ENCODE data around the gene TGFBR3L. TPM values are rescaled to one million over a fixed set of nuclear protein-coding genes. Genes with fewer than 3 reads are reported as not detected.

The TGFBR3L gene
- total and polyA plus RNA-seq, 2 of the 13 experiments (the other 11 are each of a cell fraction or from before 2014, with no cell fraction given) = 0.20 to 1.0 TPM

DNA sequence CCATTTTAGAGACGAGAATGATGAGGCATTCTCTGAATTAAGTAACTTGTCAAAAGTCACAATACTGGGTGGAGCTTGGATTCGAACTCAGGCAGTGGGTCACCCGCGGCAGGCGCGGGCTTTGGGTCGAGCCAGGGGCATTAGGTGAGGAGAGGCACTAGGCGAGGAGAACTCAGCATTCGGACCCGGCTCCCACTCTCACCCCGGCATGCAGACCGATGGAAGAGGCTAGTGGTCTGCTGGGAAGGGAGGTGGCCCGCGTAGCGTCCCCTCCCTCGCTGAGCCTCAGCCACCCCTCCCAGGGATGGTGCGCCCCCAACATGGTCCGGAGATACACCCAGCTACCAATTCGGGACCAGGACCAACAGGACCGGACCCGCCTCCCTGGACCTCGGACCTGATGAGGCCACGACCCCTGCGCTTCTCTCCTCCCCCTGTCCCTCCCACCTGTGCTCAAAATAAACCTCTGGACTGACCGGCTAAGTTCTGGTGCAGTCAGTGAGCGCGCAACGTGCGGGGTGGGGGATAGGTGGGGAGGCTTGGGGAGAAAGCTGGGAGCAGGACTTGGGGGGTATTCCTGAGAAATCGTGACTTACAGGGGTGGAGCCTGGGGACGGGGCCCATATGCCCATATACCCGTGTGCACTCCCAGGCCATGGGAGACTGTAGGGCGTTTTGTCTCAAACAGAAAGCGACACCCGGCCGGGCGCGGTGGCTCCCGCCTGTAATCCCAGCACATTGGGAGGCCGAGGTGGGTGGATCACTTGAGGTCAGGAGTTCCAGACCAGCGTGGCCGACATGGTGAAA lies 4.2 kb downstream of the TGFBR3L start (continued):
- TF ChIP-seq, protein P1, sequence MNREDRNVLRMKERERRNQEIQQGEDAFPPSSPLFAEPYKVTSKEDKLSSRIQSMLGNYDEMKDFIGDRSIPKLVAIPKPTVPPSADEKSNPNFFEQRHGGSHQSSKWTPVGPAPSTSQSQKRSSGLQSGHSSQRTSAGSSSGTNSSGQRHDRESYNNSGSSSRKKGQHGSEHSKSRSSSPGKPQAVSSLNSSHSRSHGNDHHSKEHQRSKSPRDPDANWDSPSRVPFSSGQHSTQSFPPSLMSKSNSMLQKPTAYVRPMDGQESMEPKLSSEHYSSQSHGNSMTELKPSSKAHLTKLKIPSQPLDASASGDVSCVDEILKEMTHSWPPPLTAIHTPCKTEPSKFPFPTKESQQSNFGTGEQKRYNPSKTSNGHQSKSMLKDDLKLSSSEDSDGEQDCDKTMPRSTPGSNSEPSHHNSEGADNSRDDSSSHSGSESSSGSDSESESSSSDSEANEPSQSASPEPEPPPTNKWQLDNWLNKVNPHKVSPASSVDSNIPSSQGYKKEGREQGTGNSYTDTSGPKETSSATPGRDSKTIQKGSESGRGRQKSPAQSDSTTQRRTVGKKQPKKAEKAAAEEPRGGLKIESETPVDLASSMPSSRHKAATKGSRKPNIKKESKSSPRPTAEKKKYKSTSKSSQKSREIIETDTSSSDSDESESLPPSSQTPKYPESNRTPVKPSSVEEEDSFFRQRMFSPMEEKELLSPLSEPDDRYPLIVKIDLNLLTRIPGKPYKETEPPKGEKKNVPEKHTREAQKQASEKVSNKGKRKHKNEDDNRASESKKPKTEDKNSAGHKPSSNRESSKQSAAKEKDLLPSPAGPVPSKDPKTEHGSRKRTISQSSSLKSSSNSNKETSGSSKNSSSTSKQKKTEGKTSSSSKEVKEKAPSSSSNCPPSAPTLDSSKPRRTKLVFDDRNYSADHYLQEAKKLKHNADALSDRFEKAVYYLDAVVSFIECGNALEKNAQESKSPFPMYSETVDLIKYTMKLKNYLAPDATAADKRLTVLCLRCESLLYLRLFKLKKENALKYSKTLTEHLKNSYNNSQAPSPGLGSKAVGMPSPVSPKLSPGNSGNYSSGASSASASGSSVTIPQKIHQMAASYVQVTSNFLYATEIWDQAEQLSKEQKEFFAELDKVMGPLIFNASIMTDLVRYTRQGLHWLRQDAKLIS (CRISPR knock-in tag; IDR thresholded peaks at IDR 0.05) = 0 out of 2 replicates have a peak, but pooled peaks have one; percentile 46
- no peak for TF ChIP-seq AHR (CRISPR knock-in tag; IDR thresholded peaks at IDR 0.05)
- no peak for TF ChIP-seq NONO (IDR thresholded peaks at IDR 0.05)
- TF ChIP-seq NONO (CRISPR knock-in tag; conservative IDR thresholded peaks at IDR 0.05) = peak; percentile 78; the same call in 1 of the 2 replicates
- TF ChIP-seq, protein P2, sequence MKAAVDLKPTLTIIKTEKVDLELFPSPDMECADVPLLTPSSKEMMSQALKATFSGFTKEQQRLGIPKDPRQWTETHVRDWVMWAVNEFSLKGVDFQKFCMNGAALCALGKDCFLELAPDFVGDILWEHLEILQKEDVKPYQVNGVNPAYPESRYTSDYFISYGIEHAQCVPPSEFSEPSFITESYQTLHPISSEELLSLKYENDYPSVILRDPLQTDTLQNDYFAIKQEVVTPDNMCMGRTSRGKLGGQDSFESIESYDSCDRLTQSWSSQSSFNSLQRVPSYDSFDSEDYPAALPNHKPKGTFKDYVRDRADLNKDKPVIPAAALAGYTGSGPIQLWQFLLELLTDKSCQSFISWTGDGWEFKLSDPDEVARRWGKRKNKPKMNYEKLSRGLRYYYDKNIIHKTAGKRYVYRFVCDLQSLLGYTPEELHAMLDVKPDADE (CRISPR knock-in tag; IDR thresholded peaks at IDR 0.05) = no peak
- peak; percentile 36; the same call in 1 of the 2 replicates for TF ChIP-seq TOE1 (CRISPR knock-in tag; IDR thresholded peaks at IDR 0.05)
- no peak for TF ChIP-seq ZBTB42 (CRISPR knock-in tag; IDR thresholded peaks at IDR 0.05)
- no peak for TF ChIP-seq KLF13 (CRISPR knock-in tag; IDR thresholded peaks at IDR 0.05)
- TF ChIP-seq, protein P3, sequence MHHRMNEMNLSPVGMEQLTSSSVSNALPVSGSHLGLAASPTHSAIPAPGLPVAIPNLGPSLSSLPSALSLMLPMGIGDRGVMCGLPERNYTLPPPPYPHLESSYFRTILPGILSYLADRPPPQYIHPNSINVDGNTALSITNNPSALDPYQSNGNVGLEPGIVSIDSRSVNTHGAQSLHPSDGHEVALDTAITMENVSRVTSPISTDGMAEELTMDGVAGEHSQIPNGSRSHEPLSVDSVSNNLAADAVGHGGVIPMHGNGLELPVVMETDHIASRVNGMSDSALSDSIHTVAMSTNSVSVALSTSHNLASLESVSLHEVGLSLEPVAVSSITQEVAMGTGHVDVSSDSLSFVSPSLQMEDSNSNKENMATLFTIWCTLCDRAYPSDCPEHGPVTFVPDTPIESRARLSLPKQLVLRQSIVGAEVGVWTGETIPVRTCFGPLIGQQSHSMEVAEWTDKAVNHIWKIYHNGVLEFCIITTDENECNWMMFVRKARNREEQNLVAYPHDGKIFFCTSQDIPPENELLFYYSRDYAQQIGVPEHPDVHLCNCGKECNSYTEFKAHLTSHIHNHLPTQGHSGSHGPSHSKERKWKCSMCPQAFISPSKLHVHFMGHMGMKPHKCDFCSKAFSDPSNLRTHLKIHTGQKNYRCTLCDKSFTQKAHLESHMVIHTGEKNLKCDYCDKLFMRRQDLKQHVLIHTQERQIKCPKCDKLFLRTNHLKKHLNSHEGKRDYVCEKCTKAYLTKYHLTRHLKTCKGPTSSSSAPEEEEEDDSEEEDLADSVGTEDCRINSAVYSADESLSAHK (CRISPR knock-in tag; IDR thresholded peaks at IDR 0.05; ENCODE audit: borderline replicate concordance) = no peak
- TF ChIP-seq, protein P4, sequence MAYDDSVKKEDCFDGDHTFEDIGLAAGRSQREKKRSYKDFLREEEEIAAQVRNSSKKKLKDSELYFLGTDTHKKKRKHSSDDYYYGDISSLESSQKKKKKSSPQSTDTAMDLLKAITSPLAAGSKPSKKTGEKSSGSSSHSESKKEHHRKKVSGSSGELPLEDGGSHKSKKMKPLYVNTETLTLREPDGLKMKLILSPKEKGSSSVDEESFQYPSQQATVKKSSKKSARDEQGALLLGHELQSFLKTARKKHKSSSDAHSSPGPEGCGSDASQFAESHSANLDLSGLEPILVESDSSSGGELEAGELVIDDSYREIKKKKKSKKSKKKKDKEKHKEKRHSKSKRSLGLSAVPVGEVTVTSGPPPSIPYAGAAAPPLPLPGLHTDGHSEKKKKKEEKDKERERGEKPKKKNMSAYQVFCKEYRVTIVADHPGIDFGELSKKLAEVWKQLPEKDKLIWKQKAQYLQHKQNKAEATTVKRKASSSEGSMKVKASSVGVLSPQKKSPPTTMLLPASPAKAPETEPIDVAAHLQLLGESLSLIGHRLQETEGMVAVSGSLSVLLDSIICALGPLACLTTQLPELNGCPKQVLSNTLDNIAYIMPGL (CRISPR knock-in tag; IDR thresholded peaks at IDR 0.05; ENCODE audit: borderline replicate concordance in 1 of 2, low read depth in 1 of 2) = peak in 1 of 2 experiments; percentile 36; a peak in 2 of 4 replicates
- no peak for TF ChIP-seq GLI4 (CRISPR knock-in tag; IDR thresholded peaks at IDR 0.05; ENCODE audit: borderline replicate concordance)
- TF ChIP-seq, protein P5, sequence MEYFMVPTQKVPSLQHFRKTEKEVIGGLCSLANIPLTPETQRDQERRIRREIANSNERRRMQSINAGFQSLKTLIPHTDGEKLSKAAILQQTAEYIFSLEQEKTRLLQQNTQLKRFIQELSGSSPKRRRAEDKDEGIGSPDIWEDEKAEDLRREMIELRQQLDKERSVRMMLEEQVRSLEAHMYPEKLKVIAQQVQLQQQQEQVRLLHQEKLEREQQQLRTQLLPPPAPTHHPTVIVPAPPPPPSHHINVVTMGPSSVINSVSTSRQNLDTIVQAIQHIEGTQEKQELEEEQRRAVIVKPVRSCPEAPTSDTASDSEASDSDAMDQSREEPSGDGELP (IDR thresholded peaks at IDR 0.05; ENCODE audit: borderline replicate concordance, low read depth) = peak; percentile 36; the same call in 1 of the 2 replicates
- no peak for TF ChIP-seq EHMT2 (IDR thresholded peaks at IDR 0.05; ENCODE audit: borderline replicate concordance, low read depth, low read length)
- no peak; the same call in none of the 2 replicates for TF ChIP-seq RBFOX2 (IDR thresholded peaks at IDR 0.05; ENCODE audit: low read depth, low read length)
- TF ChIP-seq ZNF234 (CRISPR knock-in tag; conservative IDR thresholded peaks at IDR 0.05) = peak; percentile 35; the same call in 1 of the 2 replicates
- no peak for TF ChIP-seq HNRNPK (IDR thresholded peaks at IDR 0.05; ENCODE audit: low read depth, low read length, poor library complexity, severe bottlenecking)
- TF ChIP-seq ZNF839 (CRISPR knock-in tag; IDR thresholded peaks at IDR 0.05; ENCODE audit: borderline replicate concordance) = 0 out of 2 replicates have a peak, but pooled peaks have one; percentile 37

Measured in HepG2 (cell line).